HG03354 (cell line): ENCODE results near the gene INSR.
"Not testable (repeated sequence)": the region's sequence is repeated elsewhere in the genome, so short reads cannot be mapped to it uniquely, and the experiment has no call there.

Source experiments
- ATAC-seq: cut with Tn5 transposase; IDR thresholded peaks from one replicate; pipeline ENCODE4 v1.9.1; 2021; ENCODE audit warnings: mild to moderate bottlenecking; ENCODE audit not compliant: unreplicated experiment, poor library complexity, severe bottlenecking

INSR gene

GRCh38 chr19:7293762-7294557, at the start of gene INSR:
Gene INSR, minus strand, starts transcription at chr19:7294414. Its CDS starts 523 bp downstream, at chr19:7293891.
- peak; percentile 67 for ATAC-seq

- no peak for ATAC-seq
These were observed 47.9 kb upstream of the INSR start for GRCh38 chr19:7342143-7342542.

- no peak for ATAC-seq
These were observed 47.0 kb upstream of the INSR start for GRCh38 chr19:7340959-7341837.

GRCh38 chr19:7337380-7338194, 43.4 kb upstream of the INSR start:
- peak; percentile 73 for ATAC-seq

- no peak for ATAC-seq
These were observed 42.2 kb upstream of the INSR start for GRCh38 chr19:7336321-7336973.

- ATAC-seq = no peak
These were observed 39.2 kb upstream of the INSR start for GRCh38 chr19:7333198-7334118.

- ATAC-seq = no peak
These were observed 37.2 kb upstream of the INSR start for GRCh38 chr19:7331446-7331845.

- ATAC-seq = no peak
These were observed 34.4 kb upstream of the INSR start for GRCh38 chr19:7328647-7329046.

- no peak for ATAC-seq
These were observed 33.6 kb upstream of the INSR start for GRCh38 chr19:7327802-7328201.

- ATAC-seq = no peak
These were observed 32.1 kb upstream of the INSR start for GRCh38 chr19:7326105-7326877.

GRCh38 chr19:7318176-7318575, 24.0 kb upstream of the INSR start:
- ATAC-seq = no peak

GRCh38 chr19:7312816-7313215, 18.6 kb upstream of the INSR start:
- ATAC-seq = no peak

- no peak for ATAC-seq
These were observed 17.7 kb upstream of the INSR start for GRCh38 chr19:7311911-7312310.

- not testable (repeated sequence) for ATAC-seq
These were observed 14.1 kb upstream of the INSR start for GRCh38 chr19:7308327-7308726.

- ATAC-seq = no peak
These were observed 13.5 kb upstream of the INSR start for GRCh38 chr19:7307590-7308218.

- no peak for ATAC-seq
These were observed 10.0 kb upstream of the INSR start for GRCh38 chr19:7304200-7304599.

GRCh38 chr19:7303470-7303869, 9.3 kb upstream of the INSR start:
- ATAC-seq = no peak
